Bronchial epithelial cell (primary cell): ENCODE data around the gene SHLD1. TPM values are rescaled to one million over a fixed set of nuclear protein-coding genes. Genes with fewer than 3 reads are reported as not detected.

Experiments
- DNase-seq: peaks from one replicate; pipeline ENCODE4 v3.0.0-alpha.2; 2010; ENCODE audit warnings: low read depth
- FAIRE-seq: peaks from 2 replicates; lab custom pipeline; 2011; peaks lifted over from hg19 to GRCh38; lab: Jason Lieb, UNC
- H3K27me3 ChIP-seq: 2 replicates; pipeline ENCODE4 v1.5.1; 2011; ENCODE audit warnings: low read length; ENCODE audit not compliant: control insufficient read depth, insufficient read depth
- H3K36me3 ChIP-seq: 2 replicates; pipeline ENCODE4 v1.5.1; 2011; ENCODE audit warnings: low read length; ENCODE audit not compliant: control insufficient read depth, insufficient read depth
- H3K4me3 ChIP-seq: 2 replicates; pipeline ENCODE4 v1.5.1; 2011; ENCODE audit warnings: mild to moderate bottlenecking, low read depth, low read length, control low read depth
- total RNA-seq: library from RNA; depleted of rRNA; stranded (reverse); fragments of >200 nt; gene quantifications from 2 replicates; pipeline ENCODE4 v1.2.1, GENCODE V29; 2014
- TF ChIP-seq, protein P1 (sequence below): IDR thresholded peaks from 2 replicates; pipeline ENCODE4 v1.5.1; 2011; ENCODE audit warnings: mild to moderate bottlenecking, moderate library complexity, low read length, control low read depth, inconsistent platforms; ENCODE audit not compliant: insufficient read depth, severe bottlenecking

The SHLD1 gene
- total RNA-seq, 1 donor from 2014 or later, result 4.5 TPM

GRCh38 chr20:5714261-5715041 lies 35.8 kb upstream of the SHLD1 start:
- Histone ChIP-seq H3K4me3 (no peak overlapping the region), H3K27me3 (peaks cover 3% of the 10 kb centered on the region), H3K36me3 (no peaks in the 10 kb centered on the region)
- DNase-seq (peak; percentile 28), FAIRE-seq (no peak)
- TF ChIP-seq, protein P1, sequence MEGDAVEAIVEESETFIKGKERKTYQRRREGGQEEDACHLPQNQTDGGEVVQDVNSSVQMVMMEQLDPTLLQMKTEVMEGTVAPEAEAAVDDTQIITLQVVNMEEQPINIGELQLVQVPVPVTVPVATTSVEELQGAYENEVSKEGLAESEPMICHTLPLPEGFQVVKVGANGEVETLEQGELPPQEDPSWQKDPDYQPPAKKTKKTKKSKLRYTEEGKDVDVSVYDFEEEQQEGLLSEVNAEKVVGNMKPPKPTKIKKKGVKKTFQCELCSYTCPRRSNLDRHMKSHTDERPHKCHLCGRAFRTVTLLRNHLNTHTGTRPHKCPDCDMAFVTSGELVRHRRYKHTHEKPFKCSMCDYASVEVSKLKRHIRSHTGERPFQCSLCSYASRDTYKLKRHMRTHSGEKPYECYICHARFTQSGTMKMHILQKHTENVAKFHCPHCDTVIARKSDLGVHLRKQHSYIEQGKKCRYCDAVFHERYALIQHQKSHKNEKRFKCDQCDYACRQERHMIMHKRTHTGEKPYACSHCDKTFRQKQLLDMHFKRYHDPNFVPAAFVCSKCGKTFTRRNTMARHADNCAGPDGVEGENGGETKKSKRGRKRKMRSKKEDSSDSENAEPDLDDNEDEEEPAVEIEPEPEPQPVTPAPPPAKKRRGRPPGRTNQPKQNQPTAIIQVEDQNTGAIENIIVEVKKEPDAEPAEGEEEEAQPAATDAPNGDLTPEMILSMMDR, result no peak

DNA sequence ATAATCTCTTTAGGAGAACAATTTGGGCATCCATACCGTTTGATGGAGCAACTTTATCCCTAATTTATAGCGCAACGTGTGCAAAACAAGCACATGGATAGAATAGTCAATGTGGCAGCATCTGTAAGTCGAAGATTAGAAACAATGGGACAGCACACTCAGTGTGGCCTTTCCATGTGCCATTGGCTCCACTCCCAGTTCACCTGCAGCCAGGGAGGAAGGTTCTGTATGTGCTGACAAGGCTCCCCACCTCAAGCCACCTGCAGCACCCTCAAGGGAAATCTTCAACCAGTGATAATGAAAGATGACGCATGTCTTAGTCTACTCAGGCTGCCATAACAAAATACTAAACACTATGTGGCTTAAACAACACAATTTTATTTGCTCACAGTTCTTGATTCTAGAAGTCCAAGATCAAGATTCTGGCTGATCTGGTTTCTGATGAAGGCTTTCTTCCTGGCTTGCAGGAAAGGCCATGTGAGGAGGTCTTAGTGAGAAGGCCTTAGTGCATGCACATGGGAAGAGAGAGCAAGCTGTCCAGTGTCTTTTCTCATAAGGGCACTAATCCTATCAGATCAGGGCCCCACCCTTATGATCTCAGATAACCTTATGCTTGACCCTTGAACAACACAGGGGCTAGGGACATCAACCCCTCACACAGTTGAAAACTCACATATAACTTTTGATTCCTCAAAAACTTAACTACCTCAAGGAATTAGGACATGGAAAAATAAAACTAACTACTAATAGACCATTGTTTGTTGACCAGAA lies 34.9 kb upstream of the SHLD1 start:
- H3K36me3 ChIP-seq, result no peaks in the 10 kb centered on the region
- TF ChIP-seq, protein P1, result no peak
- peaks cover 3% of the 10 kb centered on the region for H3K27me3 ChIP-seq
- no peak overlapping the region for H3K4me3 ChIP-seq
- no peak for FAIRE-seq
- no peak for DNase-seq

DNA sequence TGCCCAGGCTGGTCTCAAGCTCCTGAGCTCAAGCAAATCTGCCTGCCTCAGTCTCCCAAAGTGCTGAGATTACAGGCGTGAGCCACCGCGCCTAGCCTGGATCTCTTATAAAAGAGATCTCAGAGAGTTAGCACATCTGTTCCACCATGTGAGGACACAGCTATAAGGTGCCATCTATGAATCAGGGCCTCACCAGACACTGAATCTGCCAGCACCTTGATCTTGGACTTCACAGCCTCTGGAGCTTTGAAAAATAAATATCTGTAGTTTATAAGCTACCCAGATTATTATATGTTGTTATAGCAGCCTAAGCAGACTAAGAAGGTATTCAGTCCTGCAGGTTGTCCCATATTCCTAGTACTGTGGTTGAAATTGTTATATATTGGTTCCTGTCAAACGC lies 33.2 kb upstream of the SHLD1 start:
- Histone ChIP-seq H3K27me3 (peaks cover 3% of the 10 kb centered on the region), H3K4me3 (no peak overlapping the region), H3K36me3 (no peaks in the 10 kb centered on the region)
- TF ChIP-seq, protein P1, result no peak
- no peak for DNase-seq
- FAIRE-seq, result no peak

GRCh38 chr20:5718896-5719595 lies 31.2 kb upstream of the SHLD1 start:
- Histone ChIP-seq H3K27me3 (peaks cover 3% of the 10 kb centered on the region), H3K36me3 (no peaks in the 10 kb centered on the region), H3K4me3 (no peak overlapping the region)
- FAIRE-seq, result no peak
- no peak for DNase-seq
- TF ChIP-seq, protein P1, result no peak

DNA sequence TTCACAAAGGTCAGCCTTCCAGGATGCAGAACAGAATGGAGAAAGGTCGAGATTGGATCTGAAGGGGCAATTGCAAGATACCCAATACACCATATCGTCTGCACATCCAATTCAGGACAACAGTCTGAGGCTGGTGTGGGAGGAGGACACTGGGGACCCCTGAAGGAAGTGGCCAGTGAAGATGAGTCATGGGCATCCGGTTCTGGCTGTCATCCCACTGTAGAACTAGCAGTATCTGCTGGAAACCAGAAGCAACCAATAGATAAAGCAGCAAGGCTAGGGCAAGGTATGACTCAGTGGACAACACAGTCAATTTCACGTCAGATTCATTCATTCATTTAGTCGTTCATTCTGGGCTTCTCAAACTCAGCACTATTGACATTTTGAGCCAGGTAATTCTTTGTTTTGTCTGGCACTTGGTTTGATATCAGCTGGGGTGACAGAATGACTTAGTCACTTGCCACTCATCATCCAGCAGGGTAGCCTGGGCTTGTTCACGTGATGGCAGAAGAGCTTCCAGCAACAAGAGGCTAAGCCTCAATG lies 30.3 kb upstream of the SHLD1 start:
- peak; percentile 73 for FAIRE-seq
- TF ChIP-seq, protein P1, result no peak
- Histone ChIP-seq H3K36me3 (no peaks in the 10 kb centered on the region), H3K4me3 (no peak overlapping the region), H3K27me3 (peaks cover 3% of the 10 kb centered on the region)
- DNase-seq, result peak; percentile 69
